DMS114 treated with DMSO at 0.1 percent for 48 hours (cell line): Measurements from ENCODE around the gene ERMP1.
"Not testable (repeated sequence)": the region's sequence is repeated elsewhere in the genome, so short reads cannot be mapped to it uniquely, and the experiment has no call there.

Experiments
- DNase-seq: peaks from one replicate; lab custom pipeline; 2025; ENCODE audit not compliant: unreplicated experiment; lab: John Stamatoyannopoulos, UW

The ERMP1 gene

DNA sequence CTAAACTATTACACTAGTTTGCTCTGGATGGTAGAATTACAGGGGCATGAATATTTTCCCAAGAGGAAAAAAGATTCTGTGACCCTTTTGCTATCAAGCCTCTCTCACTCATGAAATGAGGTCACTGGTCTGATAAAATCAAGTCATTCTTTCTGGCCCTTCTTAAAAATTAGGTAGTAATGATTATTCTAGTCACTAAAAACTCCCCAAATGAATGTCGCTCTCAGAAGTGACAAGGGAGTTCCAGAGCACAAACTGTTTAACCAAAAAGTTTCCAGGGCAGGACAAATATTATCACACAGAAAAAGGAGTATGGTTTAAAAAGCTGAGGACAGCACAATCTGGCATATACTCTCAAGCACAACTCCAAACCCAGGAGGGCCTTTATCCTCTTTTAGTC, 12.5 kb downstream of the ERMP1 start:
- no peak for DNase-seq

DNA sequence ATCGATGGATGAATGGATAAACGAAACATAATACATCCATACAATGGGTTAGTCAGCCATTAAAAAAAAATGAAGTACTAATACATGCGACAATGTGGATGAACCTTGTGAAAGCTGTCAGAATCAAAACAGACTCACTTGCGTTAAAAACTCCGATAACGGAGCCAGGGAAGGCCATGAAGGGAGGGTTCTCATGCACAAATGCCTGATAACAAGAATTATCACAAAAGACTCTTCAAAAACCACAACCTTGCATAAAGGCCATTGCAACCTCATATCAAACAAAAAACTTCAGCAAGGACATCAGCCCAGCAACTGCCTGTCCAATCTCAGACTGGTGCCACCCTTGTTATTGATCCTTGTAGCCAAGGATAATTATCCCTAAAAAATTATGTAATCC, 13.7 kb downstream of the ERMP1 start:
- DNase-seq, result no peak

DNA sequence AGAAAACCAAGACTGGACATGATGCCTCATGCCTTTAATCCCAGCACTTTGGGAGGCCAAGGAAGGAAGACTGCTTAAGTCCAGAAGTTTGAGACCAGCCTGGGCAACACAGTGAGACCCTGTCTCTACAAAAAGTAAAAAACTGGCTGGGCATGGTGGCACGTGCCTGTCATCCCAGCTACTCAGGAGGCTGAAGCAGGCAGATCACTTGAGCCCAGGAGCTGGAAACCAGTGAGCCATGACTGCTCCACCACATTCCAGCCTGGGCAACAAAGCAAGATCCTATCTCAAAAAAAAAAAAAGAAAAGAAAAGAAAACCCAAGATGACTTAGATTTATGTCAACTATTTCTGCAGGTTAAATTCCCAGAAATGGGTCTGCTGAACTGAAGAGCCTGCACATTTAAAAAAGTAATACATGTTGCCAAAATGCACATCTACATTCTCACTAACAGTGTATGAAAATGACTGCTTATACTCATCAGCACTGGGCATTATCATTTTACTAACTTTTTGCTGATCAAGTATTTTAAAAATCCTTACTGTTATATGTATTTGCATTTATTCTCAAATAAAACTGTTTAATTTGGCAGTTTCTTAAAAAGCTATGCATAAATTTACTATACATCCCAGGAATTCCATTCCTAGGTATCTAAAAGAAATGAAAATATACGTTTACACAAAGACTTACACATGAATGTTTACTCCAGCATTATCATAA, 14.3 kb downstream of the ERMP1 start:
- DNase-seq, result no peak

DNA sequence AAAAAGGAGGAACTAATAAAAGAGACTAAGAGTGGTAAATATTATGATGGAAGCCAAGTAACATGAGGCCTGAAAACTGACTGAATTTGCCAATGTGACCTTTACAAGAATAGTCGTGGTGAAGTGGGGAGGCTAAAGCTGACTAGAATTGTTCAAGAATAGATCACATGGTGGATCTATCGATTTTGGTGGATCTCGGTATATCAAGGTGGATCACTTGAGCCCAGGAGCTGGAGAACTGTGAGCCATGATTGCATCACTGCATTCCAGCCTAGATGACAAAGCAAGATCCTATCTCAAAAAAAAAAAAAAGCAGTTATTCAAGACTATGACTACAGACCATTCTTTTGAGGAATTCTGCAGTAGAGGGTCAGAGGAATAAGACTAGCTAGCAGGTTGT, 15.1 kb downstream of the ERMP1 start:
- no peak for DNase-seq

DNA sequence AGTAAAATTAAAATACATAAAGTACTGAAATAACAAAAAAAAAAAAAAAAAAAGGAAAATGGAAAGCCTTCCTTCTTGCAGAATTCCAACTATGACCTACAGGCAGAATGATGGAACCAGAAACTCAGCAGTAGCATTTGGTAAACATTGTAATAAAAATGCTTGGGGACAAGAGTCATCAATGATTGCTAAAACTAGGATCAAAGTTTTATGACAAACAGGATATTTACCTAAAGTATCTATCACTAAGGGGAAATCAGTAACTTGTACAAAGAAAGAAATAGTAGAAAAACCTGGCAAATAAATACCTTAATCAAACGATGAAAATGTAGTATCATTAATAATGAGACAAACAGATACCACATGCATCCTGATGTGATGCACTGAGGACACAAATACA, 17.5 kb downstream of the ERMP1 start:
- no peak for DNase-seq

DNA sequence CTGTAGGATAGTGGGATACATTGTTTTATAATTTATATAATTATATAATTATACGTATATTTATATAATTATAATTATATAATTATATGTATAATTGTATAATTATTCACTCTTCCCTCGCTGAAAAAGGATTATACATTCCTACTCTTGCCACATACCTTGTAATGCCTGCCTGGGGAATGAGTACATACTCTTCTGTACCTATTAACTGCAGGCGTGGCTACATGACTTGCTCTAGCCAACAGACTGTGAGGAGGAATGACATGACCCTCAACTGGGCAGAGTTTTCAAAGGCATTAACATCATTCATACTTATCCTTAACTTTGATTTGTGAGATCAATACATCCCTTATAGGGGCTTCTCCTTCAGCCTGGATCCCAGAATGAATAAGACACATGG, 19.1 kb downstream of the ERMP1 start:
- DNase-seq, result no peak

DNA sequence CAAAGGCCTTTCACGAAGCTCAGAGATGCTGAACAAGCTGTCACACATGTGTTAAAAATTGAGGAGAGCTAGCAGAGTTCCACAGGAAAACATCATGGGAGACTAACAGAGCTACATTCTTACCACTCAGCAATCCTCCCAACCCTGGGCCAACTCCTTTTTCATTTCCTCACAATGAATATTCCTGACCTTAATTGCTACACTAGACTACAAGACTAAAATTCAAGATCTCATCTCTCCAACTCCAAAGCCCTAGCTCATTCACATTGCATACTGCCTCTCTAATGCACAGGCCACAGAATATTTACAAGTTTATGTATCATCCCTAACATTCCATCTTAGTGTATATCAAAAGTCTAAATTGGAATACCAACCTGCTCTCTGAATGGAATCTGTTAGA, 21.2 kb downstream of the ERMP1 start:
- DNase-seq, result no peak

DNA sequence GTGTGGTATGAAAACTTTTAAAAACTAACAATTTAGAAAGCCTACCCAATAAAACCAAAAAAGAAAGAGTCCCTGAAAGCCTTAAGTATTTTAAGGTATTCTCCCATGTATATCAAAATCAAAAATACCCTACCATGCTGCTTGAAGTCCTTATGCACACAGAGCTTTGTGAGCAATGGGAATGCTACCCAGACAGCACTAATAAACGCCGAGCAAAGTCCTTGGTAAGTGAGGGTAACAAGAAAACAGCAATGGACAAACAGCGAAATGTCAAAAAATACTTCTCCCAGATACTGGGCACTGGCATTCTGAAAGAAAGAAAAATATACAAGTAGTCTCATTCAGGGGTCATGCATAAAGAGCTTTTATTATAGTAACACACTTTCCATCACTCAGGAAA, 27.4 kb downstream of the ERMP1 start:
- no peak for DNase-seq

DNA sequence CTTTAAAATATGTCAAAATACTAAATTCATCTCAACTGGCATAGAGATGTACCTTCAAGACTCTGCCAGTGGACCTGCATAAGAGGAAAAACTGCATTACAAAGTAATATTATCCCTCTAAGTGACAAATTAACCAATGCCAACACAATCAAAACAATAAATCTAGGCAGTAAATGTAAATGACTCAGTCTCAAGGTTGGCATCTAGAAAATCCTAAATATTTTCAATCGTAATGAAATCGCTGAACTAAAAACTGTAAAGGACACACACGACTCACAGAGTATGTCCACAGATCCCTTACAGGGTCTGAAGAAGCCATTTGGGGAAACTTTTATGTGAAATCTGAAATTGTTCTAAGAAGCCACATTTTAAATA, 31.2 kb downstream of the ERMP1 start:
- DNase-seq, result no peak

DNA sequence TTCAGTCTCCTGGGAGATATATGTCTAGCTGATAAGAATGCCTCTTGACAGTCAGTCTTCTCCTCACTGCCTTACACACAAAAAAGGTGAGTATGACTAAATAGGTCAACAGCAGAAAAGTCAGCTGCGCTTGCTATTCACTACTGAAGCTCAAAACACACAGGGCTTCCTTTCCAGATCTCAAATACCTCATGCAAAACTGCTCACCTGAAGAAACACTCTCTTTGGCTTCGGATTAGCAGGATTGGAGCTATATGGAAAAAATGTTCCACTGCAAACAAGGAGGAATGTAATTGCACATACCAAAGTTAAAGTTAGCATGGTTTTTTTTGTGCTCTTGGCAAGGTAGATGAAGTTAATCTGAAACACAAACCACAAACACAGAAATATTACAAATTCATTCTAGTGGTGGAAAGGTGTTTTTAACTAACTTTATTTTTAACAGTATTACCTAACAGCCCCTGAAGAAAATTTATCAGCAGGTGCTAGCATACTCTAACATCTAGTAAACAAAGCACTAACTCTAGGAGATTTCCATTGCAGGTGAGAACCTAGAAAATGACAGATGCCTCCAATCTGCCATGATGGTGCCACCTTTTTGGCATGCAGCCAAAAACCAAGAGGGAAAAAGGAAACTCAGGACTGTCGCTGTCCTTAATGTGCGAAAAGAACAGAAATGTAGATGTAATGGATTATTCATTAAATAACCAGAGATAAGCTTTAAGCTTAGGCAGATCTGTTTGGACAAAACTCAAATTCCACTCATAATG, 31.8 kb downstream of the ERMP1 start:
- no peak for DNase-seq

DNA sequence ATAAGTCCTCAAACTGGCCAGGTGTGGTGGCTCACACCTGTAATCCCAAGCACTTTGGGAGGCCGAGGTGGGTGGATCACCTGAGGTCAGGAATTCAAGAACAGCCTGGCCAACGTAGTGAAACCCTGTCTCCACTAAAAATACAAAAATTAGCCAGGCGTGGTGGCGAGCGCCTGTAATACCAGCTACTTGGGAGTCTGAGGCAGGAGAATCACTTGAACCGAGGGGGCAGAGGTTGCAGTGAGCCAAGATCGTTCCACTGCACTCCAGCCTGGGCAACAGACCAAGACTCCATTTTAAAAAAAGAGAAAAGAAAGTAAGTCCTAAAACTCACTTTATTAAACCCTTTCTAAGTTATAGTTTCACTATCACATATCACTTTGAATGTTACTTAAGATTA, 32.5 kb downstream of the ERMP1 start:
- not testable (repeated sequence) for DNase-seq

DNA sequence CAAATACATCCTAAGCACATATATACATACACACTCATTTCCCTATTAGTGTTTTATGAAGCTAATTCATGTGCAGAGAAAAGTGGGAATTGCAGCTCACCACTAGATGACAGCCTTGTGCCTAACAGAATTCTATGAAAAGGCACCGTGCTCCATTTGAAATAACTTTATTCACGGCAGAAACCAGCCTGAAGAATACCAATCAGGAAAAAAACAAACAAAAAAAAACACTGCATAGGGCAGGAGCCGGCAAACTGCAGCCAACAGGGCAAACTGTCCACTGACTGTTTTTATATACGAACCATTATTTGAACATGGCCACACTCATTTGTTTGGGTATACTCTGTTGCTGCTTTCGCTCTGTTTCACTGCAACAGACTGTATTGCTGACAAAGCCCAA, 33.6 kb downstream of the ERMP1 start:
- peak; percentile 5 for DNase-seq

DNA sequence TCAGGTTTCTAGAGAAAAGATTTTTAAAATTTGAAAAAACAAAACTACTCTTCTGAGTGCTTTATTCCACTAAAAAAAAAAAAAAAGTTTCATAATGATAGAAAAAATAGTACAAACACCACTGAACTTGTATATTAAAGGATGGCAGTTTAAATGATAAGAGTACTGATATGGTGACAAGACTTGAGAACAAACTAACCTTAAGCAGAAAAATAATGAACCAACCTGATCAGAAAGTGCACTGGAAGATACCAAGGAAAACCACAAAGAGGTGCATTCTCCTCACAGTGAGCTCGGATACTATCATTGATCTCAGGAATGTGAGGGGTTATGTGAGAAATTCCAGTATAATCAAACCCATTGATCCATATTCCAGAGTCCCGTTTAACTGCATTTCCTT, 34.3 kb downstream of the ERMP1 start:
- no peak for DNase-seq

DNA sequence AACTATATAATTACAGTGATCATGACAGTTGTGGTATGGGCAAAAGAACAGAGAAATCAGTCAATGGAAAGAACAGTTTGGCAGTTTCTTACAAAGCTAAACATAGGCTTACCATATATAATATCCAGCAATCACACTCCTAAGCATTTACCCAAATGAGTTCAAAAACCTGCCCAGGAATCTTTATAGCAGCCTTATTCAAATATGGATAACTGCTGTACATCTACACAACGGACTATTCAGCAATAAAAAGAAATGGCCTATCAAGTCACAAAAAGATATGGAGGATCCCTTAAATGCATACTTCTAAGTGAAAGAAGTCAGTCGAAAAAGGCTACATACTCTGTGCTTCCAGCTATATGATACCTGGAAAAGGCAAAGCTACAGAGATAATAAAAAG, 36.6 kb downstream of the ERMP1 start:
- no peak for DNase-seq

DNA sequence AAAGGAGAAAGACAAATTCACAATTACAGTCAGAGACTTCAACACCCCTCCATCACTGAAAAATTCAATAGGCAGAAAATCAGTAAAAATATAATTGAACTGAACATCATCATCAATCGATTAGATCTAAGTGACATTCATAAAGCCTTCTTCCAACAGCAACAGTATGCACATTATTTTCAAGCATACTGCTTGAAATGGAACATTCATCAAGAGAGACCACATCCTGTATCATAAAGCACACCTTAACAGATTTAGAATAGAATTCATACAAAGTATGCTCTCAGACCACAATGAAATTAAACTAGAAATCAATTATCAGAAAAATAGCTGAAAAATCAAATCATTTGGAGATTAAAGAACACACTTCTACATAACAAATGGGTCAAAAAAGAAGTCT, 39.1 kb downstream of the ERMP1 start:
- no peak for DNase-seq

DNA sequence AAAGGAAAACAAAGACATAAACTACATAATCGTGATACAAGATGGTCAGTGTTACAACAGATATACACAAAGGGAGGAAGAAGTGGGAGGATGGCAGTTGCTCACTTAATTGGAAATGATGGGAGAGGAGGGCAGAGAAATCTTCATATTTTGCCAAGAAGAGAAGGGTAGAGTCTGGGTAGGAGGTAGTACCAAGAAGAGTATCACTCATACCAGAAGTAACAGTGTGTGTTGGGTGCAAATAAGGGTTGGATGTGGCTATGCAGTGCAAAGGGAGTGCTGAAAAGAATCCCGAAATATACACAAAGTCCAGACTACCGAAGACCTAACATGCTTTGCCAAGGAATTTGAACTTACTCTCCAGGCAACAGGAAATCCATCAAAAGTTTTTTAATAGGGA, 41.0 kb downstream of the ERMP1 start:
- no peak for DNase-seq

DNA sequence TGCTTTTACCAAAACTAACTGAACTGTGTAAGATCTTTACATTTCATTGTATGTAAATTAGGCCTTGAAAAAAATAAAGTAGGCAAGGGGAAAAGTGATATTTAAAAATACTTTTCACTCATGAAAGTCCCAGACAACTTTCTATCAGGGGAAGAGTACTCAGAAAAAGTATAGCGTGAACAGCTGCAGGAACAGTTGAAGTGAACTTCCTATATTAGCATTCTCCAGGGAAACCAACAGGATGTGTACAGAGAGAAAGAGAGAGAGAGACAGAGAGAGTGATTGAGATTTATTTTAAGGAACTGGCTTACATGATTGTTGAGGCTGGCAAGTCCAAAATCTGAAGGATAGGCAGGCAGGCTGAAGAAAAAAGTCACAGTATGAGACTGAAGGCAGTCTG, 42.0 kb downstream of the ERMP1 start:
- no peak for DNase-seq

DNA sequence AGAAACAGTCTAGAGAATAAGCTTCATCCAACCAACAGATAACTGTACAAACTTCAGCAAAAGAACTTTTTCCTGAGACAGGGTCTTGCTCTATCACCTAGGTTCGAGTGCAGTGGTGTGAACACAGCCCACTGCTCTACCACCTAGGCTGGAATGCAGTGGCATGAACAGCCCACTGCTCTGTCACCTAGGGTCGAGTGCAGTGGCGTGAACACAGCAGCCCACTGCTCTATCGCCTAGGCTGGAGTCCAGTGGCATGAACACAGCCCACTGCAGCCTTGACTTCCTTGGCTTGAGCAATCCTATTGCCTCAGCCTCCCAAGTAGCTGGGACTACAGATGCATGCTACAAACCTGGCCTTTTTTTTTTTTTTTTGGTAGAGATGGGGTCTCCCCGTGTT, 43.4 kb downstream of the ERMP1 start:
- DNase-seq, result no peak

DNA sequence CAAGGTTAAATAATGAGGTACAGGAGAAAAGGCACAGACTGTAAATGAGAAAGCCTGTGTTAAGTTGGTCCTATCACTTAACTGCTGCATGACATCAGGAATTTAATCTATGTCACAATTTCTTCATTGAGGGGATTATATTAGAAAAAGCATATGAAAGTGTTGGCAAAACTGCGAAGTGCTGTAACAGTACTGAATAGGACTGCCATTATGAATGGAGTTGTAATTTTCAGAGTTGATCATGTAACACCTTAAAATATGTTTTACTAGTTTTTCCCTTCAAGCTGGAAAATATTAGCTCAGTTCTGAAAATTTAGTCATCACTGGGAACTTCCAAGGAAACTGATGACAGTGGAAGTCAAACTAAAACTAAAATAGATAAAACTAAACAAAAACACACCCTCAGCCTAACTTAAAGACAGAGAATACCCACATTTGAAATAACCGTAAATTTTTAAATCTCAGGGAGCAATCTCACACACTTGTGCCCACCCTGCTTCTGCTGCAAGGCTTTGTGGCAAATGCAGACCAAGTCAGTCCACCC, 45.1 kb downstream of the ERMP1 start:
- DNase-seq, result no peak

DNA sequence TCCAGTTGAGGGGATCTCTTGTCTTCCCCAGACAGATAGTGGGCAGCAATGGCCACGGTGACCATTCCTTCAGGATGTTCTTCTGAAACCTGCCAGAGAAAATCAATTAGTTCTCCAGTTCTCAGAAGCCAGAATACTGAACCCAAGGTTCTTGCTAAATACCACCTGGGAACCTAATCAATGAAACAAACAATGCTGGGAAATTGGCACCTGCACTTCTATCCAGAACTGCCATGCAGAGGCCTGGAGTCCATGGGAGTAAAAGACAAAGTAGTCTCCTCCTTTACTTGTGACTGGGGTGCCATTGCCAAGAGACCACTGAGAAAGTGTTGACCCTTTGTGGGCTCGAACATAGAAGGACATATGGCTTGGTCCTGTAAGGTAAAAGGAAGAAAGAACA, 45.7 kb downstream of the ERMP1 start:
- no peak for DNase-seq

DNA sequence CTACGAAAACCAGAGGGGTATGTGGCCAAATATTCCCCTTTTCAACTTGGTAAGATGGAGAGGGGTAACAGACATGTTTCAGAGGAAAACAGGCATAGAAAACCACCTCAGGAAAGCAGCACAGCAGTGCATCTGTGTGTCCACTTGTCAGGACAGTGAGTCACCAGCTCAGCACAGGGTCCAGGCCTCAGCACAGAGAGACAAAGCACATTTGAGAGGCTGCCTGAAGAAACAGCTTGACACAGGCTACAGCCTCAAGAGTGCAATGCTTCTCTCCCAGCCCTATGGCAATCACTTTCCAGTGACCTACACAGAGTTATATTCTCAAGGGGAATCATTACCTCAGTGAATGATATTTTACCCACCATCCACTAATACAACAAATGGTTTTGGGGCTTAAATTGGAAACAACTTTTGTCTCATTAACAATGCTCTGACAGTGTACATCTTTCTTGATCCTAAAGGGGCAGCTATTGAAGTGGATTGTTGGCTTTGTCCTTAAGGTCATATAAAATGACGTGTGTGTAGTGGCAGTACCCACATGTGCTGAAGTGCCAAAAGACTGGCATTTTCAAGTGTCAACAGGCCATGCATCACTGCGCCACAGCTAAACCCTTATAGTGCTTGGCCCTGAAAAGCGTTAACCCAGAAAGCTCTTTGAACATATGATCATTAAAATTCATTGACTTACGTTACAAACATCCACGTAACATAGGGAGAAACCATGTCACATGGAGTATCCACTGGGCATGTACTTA, 46.4 kb downstream of the ERMP1 start:
- no peak for DNase-seq
